Stromal cell of bone marrow (primary cell): ENCODE measurements around the gene ERCC6.

ENCODE experiments used
- DNase-seq: peaks from one replicate; pipeline ENCODE4 v3.0.0-alpha.2; 2012; ENCODE audit warnings: low read depth

ERCC6 gene

DNA sequence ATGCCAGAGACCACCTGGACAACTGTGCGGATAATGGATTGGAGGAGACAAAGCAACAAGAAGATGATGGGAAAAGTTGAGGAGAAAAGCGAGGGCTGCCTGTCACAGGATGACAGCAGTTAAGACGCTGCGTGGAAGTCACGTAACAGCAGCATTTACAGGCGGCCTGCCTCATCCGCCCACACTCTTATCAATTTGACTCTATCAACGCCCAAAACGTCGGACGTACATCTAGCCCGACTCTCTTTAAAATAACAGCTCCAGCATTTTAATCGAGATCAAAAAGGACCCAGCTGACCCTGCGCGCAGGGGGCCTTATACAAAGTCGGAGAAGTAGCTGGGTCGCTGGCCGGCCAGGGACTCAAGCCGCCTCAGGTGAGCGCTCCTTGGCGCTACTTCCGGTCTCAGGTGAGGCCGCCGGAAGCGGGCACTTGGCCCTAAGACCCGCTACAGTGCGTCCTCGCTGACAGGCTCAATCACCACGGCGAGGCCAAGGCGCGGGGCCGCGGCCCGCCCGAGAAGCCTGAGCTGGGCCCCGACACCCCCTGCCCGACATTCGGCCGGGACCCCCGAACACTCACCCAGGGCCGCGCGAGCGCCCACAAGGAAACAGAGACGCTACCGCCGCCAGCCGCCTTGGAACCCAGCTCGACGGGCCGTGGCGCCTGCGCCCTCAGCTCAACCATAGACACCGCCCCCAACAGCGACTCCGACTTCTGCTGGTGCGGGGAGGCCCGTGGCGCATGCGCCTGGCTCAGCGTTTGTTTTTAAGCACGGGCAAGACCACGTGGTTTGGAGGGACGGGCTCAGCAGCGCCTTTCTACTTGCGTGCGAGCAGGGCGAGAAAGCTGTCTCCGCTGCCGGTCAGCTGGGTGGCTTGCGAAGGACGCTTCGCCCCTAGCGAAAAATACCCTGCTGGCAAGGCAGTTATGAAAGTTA is at the start of gene ERCC6:
Gene ERCC6 (minus strand): TSS at position 741 of the 939 bp plus-strand sequence.
- peak; percentile 96 for DNase-seq

DNA sequence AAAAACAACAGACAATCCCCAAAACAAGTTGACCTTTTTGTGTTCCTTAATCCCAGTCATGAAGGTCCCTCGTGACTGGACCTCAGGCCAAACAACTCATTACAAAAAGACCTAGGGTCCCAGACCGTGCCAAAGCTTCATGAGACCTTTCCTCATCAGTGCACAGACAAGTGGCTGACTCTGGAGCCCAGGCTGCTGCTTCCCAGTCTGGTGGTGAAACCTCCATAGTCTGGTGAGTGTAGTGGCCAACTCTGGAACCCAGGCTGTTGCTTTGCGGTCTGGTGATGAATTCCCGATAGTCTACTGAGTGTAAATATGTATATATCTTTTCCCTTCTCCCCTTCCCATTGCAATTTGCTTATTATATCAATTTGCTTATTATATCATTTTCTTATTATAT is 49.1 kb upstream of the ERCC6 start:
- DNase-seq: no peak

DNA sequence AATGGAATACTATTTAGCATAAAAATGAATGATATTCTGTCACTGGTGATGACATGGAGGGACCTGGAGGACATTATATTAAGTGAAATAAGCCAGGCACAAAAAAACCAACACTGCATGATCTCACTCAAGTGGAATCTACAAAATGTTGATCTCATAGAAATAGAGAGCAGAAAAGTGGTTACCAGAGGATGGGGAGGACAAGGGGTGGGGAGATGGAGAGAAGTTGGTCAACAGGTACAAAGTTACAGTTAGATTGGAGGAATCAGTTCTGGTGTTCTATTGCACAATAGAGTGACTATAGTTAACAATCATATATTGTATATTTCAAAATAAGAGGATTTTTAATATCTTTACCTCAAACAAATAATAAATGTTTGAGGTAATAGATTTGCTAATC is 46.5 kb upstream of the ERCC6 start:
- DNase-seq: no peak

DNA sequence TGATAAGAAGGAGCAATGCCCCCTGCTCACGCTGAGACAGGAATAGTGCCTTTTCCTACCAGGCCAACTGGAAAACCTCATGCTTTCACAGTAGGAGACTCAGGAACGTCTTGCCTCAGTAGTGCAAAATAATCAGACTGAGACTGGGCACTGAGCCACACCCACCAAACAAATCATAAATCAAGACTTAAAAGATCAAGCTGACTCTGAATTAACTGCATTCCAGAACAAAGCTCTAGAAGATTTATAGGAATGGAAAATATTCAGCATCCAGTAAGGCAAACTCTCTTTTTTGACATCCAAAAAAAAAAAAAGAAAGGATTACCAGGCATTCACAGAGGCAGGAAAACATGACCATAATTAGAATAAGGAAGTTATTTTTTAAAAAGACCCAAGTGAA is 40.7 kb upstream of the ERCC6 start:
- no peak for DNase-seq

DNA sequence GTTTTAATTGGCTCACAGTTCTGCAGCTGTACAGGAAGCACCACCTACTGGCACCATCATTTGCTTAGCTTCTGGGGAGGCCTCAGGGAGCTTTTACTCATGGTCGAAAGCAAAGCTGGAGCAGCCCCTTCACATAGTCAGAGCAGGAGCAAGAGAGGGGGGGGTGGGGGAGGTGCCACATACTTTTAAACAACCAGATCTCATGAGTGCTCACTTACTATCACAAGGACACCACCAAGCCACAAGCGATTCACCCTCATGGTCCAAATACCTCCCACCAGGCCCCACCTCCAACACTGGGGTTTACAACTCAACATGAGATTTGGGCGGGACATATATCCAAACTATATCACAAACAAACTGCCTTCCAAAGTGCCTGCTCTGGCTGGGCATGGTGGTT is 39.5 kb upstream of the ERCC6 start:
- DNase-seq: no peak

DNA sequence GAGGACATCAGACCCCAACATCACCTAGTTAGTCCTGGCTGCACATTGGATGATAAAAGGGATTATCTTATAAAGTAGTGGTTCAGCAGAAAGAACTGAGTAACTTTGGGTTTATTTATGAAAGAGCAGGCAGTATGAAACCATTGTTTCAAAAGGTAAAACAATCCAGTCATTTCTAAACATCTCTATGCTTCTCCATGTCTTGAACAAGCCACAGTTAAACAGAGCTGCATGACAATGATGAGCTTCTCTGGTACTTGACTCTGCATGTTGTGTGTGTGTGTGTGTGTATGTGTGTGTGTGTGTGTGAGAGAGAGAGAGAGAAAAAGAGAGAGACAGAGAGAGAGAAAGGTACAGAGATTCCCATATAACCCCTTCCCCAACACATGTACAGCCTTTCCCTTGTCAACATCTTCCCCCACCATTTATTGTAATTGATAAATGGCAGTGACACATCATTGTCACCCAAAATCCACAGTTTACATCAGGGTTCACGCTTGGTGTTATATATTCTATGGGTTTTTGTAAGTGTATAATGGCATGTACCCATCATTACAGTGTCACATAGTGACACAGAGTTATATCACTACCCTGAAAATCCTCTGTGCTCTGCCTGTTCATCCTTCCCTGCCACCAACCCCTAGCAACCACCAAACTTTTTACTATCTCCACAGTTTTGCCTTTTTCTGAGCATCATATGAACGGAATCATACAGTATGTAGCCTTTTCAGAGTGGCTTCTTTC is 38.4 kb upstream of the ERCC6 start:
- DNase-seq: no peak

DNA sequence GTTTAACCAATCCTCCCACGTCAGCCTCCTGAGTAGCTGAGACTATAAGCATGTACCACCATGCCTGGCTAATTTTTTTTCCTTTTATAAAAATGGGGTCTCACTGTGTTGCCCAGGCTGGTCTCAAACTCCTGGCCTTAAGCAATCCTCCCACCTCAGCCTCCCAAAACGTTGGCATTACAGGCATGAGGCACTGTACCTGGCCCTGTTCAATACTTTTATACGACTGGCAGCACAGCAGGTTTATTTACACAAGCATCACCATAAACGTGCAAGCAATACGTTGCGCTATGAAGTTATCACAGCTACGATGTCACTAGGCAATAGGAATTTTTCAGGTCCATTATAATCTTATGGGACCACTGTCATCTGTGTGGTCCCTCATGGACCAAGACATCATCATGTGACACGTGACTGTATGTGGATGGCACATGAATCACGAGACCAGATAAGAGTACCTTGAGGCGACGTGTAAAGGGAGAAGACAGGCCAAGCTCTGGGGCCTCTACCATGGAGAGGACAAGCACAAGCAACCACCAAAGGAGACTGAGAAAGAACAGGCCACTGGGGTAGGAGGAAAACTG is 36.7 kb upstream of the ERCC6 start:
- DNase-seq: no peak

DNA sequence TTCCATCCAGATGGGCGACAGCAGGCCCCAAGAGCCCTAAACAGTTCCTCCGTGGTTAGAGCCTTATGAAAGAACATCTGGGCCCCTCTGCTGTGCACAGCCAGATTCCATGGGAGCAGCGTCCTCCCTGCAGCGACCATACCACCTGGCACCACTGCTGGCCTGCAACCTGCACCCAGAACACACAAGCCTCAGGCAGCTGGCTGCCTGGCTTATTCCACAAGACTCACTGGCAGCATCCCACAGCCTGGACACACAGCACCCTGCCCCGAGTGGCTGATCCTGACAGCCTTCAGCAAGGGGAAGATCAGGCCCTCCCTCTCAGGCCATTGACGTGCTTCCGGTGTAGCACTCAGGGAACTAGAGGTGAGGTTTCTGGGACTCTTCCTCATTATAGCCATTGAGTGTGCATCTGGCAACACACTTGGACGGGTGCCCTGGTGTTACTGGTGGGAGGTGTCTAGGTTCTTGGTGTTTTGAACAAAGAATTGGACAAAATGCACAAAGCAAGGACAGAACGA is 33.7 kb upstream of the ERCC6 start:
- no peak for DNase-seq

DNA sequence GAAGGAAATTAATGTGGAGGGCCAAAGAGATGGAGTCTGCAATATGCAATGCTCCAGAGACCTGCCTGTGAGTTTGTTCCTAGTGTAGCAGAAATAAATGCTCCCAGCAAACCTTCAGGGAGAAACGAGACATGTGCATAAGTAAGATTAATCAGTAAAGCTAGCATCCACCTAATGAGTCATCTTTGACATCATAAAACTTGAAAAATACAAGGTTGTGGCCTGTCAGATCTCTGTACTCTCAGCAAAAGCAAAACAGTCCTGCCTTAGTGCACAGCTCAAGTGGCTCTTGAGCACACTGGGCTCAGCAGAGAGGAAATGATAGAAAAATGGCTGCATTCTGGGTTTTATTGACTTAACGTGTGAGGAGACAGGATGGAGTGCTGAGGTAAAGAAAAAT is 32.5 kb upstream of the ERCC6 start:
- no peak for DNase-seq

DNA sequence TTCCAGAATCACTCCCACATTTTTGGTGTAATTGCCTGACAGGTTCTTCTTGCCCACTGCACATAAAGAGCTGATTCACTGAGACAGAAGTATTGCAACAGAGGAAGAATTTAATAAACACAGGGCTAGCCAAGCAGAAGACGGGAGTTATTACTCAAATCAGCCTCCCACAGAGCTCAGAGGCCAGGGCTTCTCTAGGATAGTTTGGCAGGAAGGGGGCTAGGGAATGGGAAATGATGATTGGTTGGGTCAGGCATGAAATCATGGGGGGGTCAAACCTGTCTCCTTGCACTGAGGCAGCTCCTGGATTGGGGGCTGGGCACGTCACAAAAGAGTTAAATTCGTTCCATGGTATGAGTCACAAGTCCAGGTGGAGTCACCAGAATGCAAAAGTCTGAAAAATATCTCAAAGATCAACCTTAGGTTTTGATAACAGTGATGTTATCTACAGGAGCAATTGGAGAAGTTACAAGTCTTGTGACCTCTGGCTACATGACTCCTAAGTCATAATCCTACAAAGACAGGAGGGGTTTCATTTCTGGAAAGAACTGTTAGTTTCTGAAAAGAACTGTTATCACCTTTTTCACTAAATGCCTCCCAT is 30.2 kb upstream of the ERCC6 start:
- peak; percentile 67 for DNase-seq

DNA sequence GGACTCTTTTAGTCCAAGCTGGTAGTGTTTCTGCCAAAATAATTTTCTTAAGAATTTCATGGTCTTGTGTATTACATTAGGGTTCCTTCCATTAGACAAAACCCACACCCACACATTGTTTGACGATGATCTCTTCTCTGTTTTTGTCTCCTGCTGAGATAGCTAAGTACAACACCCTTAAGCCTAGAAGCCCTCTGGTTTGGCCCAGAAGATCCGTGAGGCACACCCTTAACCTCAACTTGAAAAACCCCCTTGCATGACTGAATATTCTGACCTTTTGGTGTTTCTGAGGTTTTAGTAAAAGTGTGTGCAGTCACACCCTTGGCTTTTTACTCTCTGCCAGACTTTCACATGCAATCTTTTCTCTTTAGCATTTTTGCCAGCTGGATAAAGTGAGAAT is 29.3 kb upstream of the ERCC6 start:
- DNase-seq: peak; percentile 79

DNA sequence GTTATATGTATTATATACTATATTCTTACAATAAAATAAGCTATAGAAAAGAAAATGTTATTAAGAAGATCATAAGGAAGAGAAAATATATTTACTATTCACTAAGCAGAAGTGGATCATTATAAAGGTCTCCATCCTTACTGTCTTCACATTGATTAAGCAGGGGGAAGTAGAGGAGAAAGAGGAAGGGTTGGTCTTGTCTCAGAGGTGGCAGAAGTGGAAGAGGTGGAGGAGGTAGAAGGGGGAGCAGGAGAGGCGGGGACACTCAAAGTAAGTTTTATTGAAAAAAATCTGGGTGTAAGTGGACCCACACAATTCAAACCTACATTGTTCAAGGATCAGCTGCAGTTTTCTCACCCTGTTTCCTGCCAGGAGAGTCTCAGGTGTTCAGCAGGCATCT is 28.9 kb upstream of the ERCC6 start:
- no peak for DNase-seq

DNA sequence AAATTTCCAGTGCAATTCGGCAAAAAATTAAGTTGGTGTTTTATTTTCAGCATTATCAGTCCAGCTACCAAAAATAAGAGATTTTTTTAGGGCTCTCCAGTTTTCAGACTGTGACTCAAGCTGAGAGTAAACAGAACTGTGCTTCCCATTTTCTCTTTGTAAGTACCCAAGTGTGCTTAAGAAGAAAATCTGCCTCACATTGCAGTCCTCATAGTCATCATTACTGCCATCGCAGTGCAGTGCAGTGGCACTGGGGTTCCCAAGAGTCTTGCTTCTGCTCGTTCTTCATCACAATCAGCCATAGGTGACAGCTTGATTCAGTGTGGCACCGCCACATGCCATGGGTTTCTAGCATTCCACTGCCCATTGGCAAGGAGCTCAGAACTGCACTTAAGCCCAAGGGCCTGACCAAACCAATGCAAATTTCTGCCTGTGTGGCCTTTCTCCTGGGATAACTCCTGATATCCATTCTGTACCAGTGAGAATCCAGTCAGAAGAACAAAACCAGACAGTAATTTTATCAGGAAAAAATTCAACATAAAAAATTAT is 25.6 kb upstream of the ERCC6 start:
- no peak for DNase-seq

DNA sequence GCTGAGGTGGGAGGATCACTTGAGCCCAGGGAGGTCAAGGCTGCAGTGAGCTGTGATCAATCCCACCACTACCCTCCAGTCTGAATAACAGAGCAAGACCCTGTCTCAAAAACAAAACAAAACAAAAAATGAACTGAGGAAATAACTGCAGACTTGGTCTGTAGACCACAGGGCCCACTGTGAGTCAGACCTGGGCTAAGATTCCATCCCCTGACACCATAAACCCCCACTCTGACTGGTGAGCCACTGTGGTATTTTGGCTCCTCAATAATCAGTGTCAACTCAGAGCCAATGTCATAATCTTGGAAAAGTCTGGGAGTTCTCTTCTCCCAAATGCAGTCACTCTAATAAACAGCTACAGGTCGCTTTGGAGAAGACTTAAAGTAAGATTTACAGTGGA is 24.0 kb upstream of the ERCC6 start:
- no peak for DNase-seq

DNA sequence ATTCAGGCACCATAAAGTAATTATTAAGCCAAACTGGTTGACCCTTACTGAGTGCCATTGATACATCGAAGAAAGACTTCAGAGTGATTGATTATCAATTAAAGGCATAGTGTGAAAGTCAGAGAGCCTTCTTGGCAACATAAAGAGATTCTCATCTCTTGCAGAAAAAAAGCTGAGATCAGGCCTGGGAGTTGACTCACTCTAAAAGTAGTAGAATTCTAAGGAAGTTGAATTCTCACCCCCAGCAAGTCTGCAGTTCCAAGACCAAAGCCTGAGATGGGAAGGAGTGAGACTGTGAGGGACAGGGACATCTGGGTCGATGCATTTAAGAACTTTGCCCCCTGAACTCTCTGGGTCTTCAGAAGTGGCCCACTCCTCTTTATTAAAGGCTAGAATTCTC is 21.6 kb upstream of the ERCC6 start:
- DNase-seq: no peak

DNA sequence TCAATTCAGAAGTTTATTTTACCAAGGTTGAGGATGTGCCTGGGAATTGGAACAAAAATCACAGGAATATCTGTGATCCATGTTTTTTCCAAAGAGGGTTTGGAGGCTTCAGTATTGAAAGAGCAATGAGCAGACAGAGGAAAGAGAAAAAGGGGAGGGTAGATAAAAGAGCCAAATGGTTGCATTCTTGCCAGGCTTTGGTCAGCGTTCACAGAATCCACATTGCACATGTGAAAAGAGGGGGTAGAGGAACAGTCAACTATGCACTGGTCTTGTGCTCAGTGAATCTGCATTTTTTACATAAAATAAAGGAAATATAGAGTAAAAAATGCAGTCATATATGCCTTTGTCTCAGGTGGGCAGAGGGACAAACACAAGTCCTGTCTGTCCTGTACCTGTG is 20.6 kb upstream of the ERCC6 start:
- no peak for DNase-seq

DNA sequence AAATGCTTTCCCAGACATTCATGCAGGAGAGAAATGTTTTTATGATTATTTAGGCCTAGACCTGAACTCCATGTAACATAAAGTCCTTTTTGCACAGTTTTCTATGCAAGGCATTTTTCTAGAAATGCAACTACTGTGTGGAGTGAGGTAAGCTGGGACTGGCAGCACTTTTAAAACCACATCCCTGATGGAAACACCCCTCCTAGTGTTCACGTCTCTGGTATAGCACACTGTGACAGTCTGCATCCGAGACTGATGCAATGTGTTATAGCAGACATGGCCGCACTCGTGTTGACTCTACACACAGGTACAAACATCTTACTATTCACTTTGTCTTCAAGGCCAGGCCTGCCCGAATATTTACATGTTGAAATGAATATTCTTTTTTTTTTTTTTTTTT is 19.3 kb upstream of the ERCC6 start:
- DNase-seq: no peak

DNA sequence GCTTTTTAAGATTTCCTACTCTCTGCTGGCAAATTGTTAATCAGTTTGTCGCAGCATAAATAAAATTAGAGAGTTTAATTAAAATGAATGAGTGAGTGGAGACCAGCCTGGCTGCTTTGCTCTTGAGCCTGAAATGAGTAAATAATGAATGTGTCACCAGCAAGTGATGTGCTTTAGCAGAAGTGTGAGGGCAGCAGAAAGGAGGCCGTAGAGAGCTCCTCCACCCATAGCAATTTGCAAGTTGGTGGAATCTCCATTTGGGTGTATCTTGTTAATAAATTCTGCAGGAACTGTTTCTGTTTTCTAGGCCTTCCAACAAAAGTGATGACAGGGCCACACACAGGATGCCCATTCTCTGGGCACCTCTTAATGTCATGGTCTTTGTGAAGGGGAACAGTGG is 18.8 kb upstream of the ERCC6 start:
- no peak for DNase-seq

DNA sequence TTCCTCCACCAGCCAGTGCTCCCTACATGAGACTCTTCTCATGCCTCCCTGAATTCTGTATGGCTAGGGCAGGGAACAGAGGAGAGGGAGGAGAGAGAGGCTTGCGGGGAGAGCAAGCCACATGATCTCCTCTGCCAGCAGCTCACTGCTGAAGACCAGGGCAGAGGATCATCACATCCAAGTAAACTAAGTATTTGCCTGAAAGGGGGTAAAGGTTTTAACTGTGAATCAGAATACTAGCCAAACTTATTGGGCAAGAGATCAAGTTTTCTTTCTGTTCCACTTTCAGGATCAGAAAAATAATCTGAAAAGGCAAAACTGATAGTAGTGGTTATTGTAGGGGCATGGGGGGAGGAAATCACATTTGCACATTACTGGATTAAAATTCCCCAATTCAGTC is 17.8 kb upstream of the ERCC6 start:
- DNase-seq: no peak

DNA sequence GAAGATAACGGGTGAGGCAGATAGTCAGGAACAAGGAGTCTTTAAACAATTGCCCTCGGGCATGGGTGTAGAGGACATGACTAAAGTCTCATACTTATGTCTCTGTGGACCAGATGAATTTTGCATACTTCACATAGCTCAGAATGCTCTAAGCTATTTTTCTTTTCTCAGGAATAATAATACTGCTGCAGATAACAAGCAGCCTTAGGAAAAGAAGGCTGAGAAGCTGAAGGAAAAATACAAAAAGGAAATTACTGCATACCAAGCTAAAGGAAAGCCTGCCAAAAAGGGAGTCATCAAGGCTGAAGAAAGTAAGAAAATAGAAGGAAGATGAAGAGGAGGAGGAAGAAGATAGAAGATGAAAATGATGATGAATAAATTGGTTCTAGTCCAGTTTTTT is 13.4 kb upstream of the ERCC6 start:
- peak; percentile 56 for DNase-seq

DNA sequence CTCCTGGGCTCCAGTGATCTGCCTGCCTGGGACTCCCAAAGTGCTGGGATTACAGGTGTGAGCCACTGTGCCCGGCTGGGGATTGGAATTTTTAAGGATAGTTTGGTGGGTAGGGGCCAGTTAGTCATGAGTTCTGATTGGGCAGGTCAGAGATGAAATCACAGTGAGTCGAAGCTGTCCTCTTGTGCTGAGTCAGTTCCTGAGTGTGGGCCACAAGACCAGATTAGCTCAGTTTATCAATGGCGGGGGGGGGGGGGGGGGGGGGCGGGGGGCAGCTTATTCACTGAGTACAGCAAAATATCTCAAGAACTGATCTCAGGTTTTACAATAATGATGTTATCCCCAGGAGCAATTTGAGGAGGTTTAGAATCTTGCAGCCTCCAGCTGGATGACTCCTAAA is 11.6 kb upstream of the ERCC6 start:
- peak; percentile 64 for DNase-seq
